KOPT-K1 (cell line): ENCODE measurements around the gene RGS11.
"Not testable (repeated sequence)": the region's sequence is repeated elsewhere in the genome, so short reads cannot be mapped to it uniquely, and the experiment has no call there.

Source experiments
- H3K27ac ChIP-seq: fragments of 200-600 bp; sonication (generic); 2 replicates; pipeline ENCODE4 v1.5.1; 2016; ENCODE audit warnings: antibody characterized with exemption, mild to moderate bottlenecking, low read depth, low read length; ENCODE audit not compliant: poor library complexity, severe bottlenecking
- H3K36me3 ChIP-seq: fragments of 200-600 bp; sonication (generic); 2 replicates; pipeline ENCODE4 v1.5.1; 2017; ENCODE audit warnings: antibody characterized with exemption, mild to moderate bottlenecking, low read length, moderate library complexity; ENCODE audit not compliant: insufficient read depth
- H3K9me3 ChIP-seq: fragments of 200-600 bp; sonication (generic); 2 replicates; pipeline ENCODE4 v1.5.1; 2017; ENCODE audit warnings: antibody characterized with exemption, low read length, mild to moderate bottlenecking; ENCODE audit not compliant: insufficient read depth, poor library complexity, severe bottlenecking

RGS11 gene

DNA sequence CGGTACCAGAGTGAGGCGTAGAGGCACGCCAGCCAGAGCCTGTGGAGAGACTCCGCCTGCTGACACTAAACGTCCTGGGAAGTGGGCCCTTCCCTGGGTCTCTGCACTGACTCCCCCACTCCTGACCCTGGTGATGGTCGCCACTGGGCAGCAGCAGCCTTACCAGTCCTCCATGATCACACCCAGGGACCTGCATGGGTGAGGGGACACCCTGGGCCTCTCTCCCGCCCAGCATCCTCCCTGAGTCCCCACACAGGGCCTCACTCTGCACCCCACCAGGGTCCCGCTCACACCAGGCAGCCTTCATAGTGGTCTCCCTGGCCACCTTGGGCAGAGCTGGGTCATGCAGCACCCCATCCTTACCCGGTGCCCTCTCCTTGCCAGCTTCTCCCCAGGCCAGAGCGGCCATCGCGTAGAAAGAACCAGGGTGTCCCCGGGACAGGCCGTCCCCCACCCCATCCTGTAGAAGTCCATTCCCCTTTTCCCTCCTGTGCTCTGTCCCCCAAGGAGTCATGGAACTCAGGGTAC is 10.7 kb downstream of the RGS11 start:
- Histone ChIP-seq H3K36me3 (peaks cover 24% of the 10 kb centered on the region; the same call in 1 of the 2 replicates), H3K27ac (no peak overlapping the region), H3K9me3 (no peaks in the 10 kb centered on the region)

DNA sequence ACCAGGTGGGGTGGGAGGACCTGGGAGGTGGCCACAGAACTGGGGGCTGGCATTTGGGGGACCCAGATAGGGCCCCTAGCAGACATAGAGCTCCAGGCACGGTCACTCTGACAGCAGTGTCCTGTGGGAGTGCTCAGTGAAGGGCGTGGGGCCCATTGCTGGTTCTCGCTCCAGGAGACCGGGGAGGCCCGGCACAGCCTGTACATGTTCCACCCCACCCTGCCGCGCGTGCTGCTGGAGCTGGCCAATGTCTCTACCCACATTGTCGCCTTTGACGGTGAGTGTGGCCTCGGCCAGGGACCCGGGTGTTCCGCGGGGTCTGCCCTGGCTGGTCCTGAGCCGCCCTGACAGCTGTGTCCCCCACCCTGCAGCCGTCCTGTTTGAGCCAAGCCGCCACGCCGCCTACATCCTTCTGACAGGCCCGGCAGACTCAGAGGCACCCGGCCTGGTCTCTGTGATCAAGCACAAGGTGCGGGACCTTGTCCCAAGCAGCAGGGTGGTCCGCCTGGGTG is 11.2 kb downstream of the RGS11 start:
- Histone ChIP-seq H3K27ac (no peak overlapping the region), H3K9me3 (no peaks in the 10 kb centered on the region), H3K36me3 (peaks cover 24% of the 10 kb centered on the region; the same call in 1 of the 2 replicates)

- peaks cover 24% of the 10 kb centered on the region; the same call in 1 of the 2 replicates for H3K36me3 ChIP-seq
- no peaks in the 10 kb centered on the region for H3K9me3 ChIP-seq
- no peak overlapping the region for H3K27ac ChIP-seq
These were observed 11.8 kb downstream of the RGS11 start for GRCh38 chr16:263944-264343.

GRCh38 chr16:263182-263774 is 12.5 kb downstream of the RGS11 start:
- Histone ChIP-seq H3K36me3 (peaks cover 24% of the 10 kb centered on the region; the same call in 1 of the 2 replicates), H3K27ac (no peak overlapping the region), H3K9me3 (no peaks in the 10 kb centered on the region)

GRCh38 chr16:262121-262745 is 13.5 kb downstream of the RGS11 start:
- Histone ChIP-seq H3K9me3 (no peaks in the 10 kb centered on the region), H3K36me3 (peaks cover 24% of the 10 kb centered on the region; the same call in 1 of the 2 replicates), H3K27ac (no peak overlapping the region)

- Histone ChIP-seq H3K27ac (no peak overlapping the region), H3K9me3 (no peaks in the 10 kb centered on the region), H3K36me3 (peaks cover 25% of the 10 kb centered on the region; the same call in 1 of the 2 replicates)
These were observed 14.6 kb downstream of the RGS11 start for GRCh38 chr16:261031-261691.

DNA sequence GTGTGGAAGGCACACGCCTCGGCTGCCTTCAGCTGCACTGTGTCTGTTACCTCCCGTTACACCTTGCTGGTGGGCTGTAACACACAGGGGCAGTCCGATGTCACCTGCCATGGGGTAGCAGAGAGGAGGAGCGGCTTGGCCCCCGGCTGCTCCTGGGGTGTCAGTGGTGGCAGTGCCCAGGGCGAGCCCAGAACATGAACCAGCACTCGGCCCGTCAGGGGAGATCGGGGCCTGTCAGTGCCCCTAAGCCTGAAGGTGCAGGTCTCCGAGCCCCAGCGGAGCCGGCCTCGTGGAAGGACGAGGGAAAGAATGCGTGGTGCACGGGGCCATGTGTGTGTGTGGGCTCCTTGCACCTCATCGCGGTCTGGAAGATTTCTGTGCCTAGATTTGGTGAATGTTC is 15.4 kb downstream of the RGS11 start:
- Histone ChIP-seq H3K36me3 (peaks cover 29% of the 10 kb centered on the region; the same call in 1 of the 2 replicates), H3K9me3 (no peaks in the 10 kb centered on the region), H3K27ac (no peak overlapping the region)

GRCh38 chr16:259814-260253 is 15.9 kb downstream of the RGS11 start:
- Histone ChIP-seq H3K36me3 (peaks cover 26% of the 10 kb centered on the region; the same call in 1 of the 2 replicates), H3K9me3 (no peaks in the 10 kb centered on the region), H3K27ac (no peak overlapping the region)

DNA sequence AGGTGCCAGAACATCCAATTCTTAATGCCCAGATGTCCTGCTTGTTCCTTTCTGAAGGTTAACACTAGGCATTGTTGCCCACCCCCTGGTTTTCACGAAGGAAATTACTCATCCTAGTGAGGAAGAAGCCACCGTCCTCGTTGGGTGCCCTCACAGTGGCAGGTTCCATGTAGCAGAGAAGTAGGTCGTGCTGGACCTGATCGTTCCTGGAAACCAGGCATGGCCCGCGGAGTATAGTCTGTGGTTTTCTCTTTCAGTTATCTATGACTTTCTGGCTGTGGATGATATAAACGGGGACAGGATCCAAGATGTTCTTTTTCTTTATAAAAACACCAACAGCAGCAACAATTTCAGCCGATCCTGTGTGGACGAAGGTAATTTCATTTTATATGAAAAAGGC is 16.5 kb downstream of the RGS11 start:
- Histone ChIP-seq H3K9me3 (no peaks in the 10 kb centered on the region), H3K27ac (no peak overlapping the region), H3K36me3 (peaks cover 26% of the 10 kb centered on the region; the same call in 1 of the 2 replicates)

DNA sequence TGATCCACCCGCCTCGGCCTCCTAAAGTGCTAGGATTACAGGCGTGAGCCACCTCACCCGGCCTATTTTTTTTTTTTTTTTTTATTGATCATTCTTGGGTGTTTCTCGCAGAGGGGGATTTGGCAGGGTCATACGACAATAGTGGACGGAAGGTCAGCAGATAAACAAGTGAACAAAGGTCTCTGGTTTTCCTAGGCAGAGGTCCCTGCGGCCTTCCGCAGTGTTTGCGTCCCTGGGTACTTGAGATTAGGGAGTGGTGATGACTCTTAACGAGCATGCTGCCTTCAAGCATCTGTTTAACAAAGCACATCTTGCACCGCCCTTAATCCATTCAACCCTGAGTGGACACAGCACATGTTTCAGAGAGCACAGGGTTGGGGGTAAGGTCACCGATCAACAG is 17.7 kb downstream of the RGS11 start:
- not testable (repeated sequence) for H3K9me3 ChIP-seq, H3K27ac ChIP-seq
- H3K36me3 ChIP-seq: peaks cover 28% of the 10 kb centered on the region; the same call in 1 of the 2 replicates

DNA sequence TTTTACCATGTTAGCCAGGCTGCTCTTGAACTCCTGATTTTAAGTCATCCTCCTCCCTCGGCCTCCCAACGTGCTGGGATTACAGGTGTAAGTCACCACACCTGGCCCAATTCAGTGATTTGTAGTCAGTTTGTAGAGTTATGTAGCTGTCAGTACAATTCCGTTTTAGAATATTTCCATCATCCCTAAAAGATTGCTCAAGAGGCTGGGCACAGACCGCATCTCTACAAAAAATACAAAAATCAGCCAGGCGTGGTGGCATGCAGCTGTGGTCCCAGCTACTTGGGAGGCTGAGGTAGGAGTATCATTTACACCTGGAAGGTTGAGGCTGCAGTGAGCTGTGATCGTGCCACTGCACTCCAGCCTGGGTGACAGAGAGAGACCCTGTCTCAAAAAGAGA is 20.6 kb downstream of the RGS11 start:
- Histone ChIP-seq H3K9me3 (no peaks in the 10 kb centered on the region), H3K27ac (no peak overlapping the region), H3K36me3 (peaks cover 22% of the 10 kb centered on the region; the same call in 1 of the 2 replicates)

DNA sequence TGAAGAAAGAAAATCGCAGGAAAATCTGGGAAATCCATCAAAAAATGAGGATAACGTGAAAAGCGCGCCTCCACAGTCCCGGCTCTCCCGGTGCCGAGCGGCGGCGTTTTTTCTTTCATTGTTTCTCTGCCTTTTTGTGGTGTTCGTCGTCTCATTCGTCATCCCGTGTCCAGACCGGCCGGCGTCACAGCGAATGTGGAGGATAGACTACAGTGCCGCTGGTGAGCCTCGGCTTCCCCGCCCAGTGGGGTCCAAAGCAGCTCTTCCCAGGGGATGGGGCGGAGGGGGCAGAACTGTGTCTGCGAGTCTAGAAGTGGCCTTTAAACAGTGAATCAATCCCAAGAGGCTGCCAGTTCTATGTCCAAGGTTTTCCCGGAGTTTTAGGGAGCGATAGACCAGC is 21.3 kb downstream of the RGS11 start:
- Histone ChIP-seq H3K36me3 (peaks cover 22% of the 10 kb centered on the region; the same call in 1 of the 2 replicates), H3K9me3 (no peaks in the 10 kb centered on the region), H3K27ac (no peak overlapping the region)

DNA sequence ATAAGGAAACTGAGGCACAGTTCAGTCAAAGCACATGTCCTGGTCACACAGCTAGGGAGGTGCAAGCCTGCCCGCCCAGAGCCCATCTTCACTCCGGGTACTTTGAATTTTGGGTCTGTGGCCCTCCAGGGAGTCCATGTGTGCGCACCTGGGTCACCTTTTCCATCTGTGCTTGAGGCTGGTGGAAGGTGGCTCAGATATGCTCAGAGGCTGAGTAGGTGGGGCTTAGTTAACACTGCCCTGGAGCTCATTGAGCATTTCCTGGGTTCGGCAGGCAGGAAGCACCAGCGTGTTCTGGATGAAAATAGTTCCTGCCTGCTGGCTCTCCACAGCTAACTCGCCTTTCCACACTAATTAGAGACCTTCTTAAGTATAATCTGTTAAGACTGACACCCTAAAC is 21.9 kb downstream of the RGS11 start:
- no peaks in the 10 kb centered on the region for H3K9me3 ChIP-seq
- peaks cover 22% of the 10 kb centered on the region; the same call in 1 of the 2 replicates for H3K36me3 ChIP-seq
- H3K27ac ChIP-seq: no peak overlapping the region

DNA sequence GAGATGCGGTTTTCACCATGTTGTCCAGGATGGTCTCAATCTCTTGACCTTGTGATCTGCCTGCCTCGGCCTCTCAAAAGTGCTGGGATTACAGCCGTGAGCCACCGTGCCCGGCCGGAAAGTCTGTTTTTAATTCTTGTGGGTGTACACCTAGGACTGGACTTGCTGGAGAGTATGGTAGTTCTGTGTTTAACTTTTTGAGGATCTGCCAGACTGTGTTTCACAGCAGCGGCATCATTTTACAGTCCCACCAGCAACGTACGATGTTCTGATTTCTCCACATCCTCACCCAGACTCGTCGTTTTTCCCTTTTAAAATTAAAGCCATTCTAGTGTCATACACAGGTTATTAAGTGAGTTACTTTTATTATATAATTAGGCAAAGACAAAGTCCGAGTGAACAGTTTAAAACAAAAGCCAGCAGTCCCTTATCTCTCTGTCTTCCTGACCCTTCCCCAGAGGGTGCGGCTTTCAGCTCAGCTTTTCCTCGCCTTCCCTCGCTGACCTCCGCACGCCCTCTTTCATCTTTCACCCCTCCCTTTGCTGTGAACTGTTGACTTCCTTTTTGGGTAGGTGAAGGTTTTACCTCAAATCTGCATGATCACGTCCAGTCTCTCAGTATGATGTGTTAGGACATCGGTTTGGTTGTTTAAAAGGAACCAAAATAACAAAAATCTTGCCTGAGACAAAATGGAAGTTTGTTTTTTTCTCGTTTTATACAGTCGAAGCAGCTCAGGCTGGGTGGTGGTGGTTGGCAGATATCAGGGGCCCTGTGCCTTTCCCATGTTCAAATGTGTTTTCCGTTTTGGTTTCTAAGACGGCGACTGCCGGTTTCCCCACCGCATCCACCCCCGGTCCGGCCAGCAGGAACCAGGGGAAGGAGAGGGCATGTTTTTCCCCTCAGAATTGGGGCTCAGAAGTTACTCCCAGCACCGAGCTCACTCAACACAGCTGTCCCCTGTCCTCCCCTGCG is 23.1 kb downstream of the RGS11 start:
- Histone ChIP-seq H3K27ac (no peak overlapping the region), H3K9me3 (no peaks in the 10 kb centered on the region), H3K36me3 (peaks cover 22% of the 10 kb centered on the region; the same call in 1 of the 2 replicates)
